ENCODE data around the gene PSAP. TPM values are rescaled to one million over a fixed set of nuclear protein-coding genes. Genes with fewer than 3 reads are reported as not detected.
A peak's percentile ranks its signal among the peaks of the same experiment; 100 is the strongest.

The PSAP gene
- total RNA-seq, 2 donors from 2014 or later = 488 to 516 TPM

DNA sequence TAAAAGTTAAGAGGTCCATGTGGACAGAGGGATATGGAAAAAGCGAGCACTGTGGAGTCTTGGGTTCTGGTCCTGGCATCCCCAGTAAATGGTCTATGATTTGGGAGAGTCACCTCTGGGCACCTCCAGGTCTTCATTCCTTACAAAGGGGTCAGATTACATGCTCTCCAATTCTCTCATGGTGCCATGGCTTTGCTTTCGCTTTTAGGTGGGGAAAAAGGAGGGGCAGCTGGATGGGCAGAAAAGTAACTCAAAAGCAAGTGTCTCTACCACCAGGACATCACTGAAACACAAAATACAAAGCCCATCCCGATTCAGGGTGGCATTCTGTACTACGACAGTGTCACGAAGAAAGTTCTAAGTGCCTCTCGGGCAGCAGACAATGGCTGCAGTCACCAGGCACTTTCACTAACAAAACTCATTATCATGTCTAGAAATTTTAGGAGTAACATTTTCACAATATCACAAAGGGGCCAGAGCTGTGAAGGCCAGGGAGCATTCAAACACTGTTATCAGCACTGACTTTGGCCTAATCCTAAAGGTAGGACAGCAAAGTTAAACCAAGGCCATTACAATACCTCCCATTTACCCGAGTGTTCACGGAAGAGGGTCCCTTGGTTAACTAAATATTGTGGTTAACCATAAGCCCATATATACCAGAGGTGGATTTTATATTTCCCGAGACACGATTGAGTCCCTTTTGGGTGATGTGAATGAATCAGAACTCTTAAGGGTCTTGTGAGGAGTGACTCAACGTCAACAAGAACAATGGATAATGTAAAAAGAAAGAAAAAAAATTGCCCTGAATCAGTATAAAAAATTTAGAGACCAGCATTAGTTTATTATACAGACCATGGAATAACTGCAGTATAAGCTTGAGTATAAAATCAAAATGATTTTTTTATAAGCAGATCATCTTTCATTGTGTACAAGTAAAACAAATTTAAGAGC is 2.5 kb downstream of the PSAP start:
- no peaks in the 10 kb centered on the region for H3K27me3 ChIP-seq
- TF ChIP-seq POLR2A (IDR thresholded peaks at IDR 0.05) = no peak
- TF ChIP-seq, protein P1, sequence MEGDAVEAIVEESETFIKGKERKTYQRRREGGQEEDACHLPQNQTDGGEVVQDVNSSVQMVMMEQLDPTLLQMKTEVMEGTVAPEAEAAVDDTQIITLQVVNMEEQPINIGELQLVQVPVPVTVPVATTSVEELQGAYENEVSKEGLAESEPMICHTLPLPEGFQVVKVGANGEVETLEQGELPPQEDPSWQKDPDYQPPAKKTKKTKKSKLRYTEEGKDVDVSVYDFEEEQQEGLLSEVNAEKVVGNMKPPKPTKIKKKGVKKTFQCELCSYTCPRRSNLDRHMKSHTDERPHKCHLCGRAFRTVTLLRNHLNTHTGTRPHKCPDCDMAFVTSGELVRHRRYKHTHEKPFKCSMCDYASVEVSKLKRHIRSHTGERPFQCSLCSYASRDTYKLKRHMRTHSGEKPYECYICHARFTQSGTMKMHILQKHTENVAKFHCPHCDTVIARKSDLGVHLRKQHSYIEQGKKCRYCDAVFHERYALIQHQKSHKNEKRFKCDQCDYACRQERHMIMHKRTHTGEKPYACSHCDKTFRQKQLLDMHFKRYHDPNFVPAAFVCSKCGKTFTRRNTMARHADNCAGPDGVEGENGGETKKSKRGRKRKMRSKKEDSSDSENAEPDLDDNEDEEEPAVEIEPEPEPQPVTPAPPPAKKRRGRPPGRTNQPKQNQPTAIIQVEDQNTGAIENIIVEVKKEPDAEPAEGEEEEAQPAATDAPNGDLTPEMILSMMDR (IDR thresholded peaks at IDR 0.05) = no peak
- peak overlapping the region in 1 of 4 donors; percentile 67 for H3K27ac ChIP-seq
- no peaks in the 10 kb centered on the region for H3K36me3 ChIP-seq (replicated peaks in 1 of 2; ENCODE audit: insufficient read depth in 1 of 2, low read depth in 2 of 2)
- no peaks in the 10 kb centered on the region for H3K9me3 ChIP-seq
- WGBS, 2 donors = 63 to 71% methylated on average over 11 of the region's 11 CpGs
- peaks cover 64% of the 10 kb centered on the region for H3K4me1 ChIP-seq
- DNase-seq (no peak), ATAC-seq (no peak)
- intact Hi-C loops (cut with DNase I) = no loop called here
- no peak overlapping the region for H3K4me3 ChIP-seq

DNA sequence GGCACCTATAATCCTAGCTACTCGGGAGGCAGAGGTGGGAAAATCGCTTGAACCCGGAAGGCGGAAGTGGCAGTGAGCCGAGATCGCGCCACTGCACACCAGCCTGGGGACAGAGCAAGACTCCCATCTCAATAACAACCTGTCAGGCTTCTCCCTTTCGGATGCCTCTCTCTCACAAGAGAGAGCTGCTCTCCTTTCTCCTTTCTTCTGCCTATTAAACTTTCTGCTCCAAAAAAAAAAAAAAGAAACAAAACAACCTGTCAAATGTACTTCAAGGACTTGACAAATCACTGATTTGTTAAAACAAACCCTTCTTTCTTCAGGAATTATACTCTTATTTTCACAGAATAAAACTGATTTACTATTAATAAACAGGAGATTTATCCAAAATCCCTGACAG is 3.6 kb downstream of the PSAP start:
- WGBS, 2 donors = 84 to 91% methylated on average over 8 of the region's 8 CpGs
- Histone ChIP-seq H3K4me1 (peaks cover 76% of the 10 kb centered on the region), H3K27me3 (no peaks in the 10 kb centered on the region), H3K27ac (peak overlapping the region; percentile 23 to 67 (median 53)), H3K36me3 (replicated peaks in 1 of 2; ENCODE audit: insufficient read depth in 1 of 2, low read depth in 2 of 2) (no peaks in the 10 kb centered on the region), H3K9me3 (no peaks in the 10 kb centered on the region), H3K4me3 (no peak overlapping the region)
- no peak for ATAC-seq
- intact Hi-C loops (cut with DNase I) = no loop called here
- no peak for DNase-seq
- no peak for TF ChIP-seq POLR2A (IDR thresholded peaks at IDR 0.05)
- TF ChIP-seq, protein P1 (IDR thresholded peaks at IDR 0.05) = no peak

DNA sequence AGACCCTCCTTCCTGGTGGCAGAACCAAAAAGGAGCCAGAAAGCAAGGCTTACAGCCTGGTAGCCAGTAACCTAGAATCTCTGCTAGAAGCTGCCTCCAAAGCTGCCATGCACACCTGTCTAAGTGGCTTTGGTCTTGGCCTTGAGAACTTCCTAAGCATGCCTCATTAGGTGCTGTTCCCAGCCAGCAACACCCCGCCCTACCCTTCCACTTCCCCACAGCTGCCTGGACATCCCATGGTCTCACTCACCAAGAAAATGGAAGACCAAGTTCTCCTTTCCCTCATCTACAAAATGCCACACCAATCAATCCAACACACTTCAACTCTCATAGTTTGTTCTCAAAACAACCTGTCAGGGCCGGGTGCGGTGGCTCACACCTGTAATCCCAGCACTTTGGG is 4.2 kb downstream of the PSAP start:
- H3K9me3 ChIP-seq = no peaks in the 10 kb centered on the region
- intact Hi-C loops (cut with DNase I) = no loop called here
- TF ChIP-seq, protein P1 (IDR thresholded peaks at IDR 0.05) = no peak
- DNase-seq (peak; percentile 53 to 79 (median 72)), ATAC-seq (peak; percentile 28)
- no peaks in the 10 kb centered on the region for H3K27me3 ChIP-seq
- no peaks in the 10 kb centered on the region for H3K36me3 ChIP-seq (replicated peaks in 1 of 2; ENCODE audit: insufficient read depth in 1 of 2, low read depth in 2 of 2)
- peak overlapping the region in 3 of 4 donors; percentile 42 to 67 (median 64) for H3K27ac ChIP-seq
- no peak overlapping the region for H3K4me3 ChIP-seq
- WGBS, 2 donors = 50 to 58% methylated on average over 3 of the region's 3 CpGs
- peaks cover 80% of the 10 kb centered on the region for H3K4me1 ChIP-seq

DNA sequence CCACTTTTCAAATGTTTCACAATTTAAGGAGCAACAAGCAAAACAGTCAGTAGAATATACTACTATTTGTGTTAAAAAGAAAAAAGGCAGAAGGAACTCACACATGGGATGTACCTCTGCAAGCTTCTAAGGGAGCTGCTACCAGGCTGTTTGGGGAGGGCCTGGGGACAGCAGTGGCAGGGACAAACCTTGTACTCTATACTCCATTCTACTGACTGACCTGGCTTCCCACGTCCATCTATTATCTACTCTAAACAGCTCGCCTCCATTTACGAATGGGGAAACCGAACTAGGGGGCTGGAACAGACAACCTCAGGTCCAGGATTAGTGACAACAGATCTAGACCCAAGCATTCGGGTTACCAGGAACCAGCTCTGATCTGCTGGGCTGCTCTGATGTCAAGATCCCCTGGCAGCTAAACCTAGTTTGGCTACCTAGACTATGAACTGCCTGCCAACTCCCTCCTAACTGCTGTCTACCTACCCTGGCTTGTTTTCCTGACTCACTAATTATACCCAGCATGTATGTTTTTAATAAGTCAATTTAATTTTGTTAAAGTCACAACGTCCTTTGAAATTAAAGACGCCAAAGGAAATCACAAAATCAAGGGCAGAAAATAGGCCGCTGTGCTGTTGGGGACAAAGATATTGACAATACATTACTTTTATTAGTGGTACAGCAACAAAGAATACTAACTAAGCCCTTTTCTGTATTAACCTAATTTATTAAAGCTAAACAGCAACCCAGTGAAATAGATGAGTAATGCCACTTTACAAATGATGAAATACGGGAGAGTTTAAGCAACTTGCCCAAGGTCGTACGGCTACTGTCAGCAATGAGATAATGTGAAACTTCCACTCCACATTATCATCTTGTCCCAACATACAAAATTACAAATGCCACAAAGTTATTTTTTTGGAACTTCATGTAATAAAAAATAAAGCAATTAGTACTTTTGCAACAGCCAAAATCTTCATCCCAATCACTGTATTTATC is 5.3 kb downstream of the PSAP start:
- peak overlapping the region; percentile 18 to 67 (median 62) for H3K27ac ChIP-seq
- H3K4me3 ChIP-seq = no peak overlapping the region
- TF ChIP-seq, protein P1 (IDR thresholded peaks at IDR 0.05) = no peak
- TF ChIP-seq POLR2A (IDR thresholded peaks at IDR 0.05) = no peak
- ATAC-seq (peak; percentile 31), DNase-seq (peak in 2 of 4 donors; percentile 31 to 40)
- intact Hi-C loops (cut with DNase I) = no loop called here
- 48 to 49% methylated on average over 11 of the region's 11 CpGs for WGBS, 2 donors
- H3K27me3 ChIP-seq = no peaks in the 10 kb centered on the region
- H3K4me1 ChIP-seq = peaks cover 87% of the 10 kb centered on the region
- H3K36me3 ChIP-seq (replicated peaks in 1 of 2; ENCODE audit: insufficient read depth in 1 of 2, low read depth in 2 of 2) = no peaks in the 10 kb centered on the region
- no peaks in the 10 kb centered on the region for H3K9me3 ChIP-seq

Measured in body of pancreas (tissue), 4 donors.